GM21619 (cell line): ENCODE measurements around the gene GNG4.
"Not testable (repeated sequence)": the region's sequence is repeated elsewhere in the genome, so short reads cannot be mapped to it uniquely, and the experiment has no call there.

Source experiments
- ATAC-seq: cut with Tn5 transposase; IDR thresholded peaks from one replicate; pipeline ENCODE4 v1.9.1; 2021; ENCODE audit not compliant: unreplicated experiment

GNG4 gene

GRCh38 chr1:235588156-235588555, 61.4 kb downstream of the GNG4 start:
- ATAC-seq: no peak

DNA sequence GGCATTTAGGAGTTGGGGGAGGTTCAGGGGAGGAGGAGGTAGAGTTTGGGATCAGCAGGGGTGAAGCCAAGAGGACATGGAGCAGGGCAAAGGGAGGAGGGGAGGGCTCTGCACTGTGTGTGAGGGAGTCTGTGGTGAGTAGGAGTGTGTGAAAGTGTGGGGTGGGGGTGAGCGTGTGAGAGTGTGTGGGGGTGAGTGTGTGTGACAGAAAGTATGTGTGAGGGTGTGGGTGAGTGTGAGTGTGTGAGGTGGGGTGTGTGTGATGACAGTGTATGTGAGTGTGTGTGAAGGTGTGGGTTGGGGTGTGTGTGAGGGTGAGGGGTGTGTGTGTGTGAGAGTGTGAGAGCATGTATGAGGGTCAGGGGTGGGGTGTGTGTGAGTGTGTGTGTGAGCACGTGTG, 62.6 kb downstream of the GNG4 start:
- ATAC-seq: no peak

GRCh38 chr1:235586413-235586812, 63.2 kb downstream of the GNG4 start:
- ATAC-seq: no peak

DNA sequence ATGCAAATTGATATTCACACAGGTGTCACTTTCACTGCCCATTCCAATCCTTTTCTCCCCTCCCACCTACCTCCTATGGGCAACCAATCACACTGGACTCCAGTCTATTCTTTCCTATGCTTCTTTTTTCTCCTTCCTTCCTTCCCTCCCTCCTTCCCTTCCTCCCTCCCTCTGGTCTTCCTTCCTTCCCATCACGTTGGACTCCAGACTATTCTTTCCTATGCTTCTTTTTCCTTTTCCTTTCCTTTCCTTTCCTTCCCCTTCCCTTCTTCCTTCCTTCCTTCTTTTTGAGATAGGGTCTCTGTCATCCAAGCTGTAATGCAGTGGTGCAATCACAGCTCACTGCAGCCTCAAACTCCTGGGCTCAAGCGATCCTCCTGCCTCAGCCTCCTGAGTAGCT, 64.6 kb downstream of the GNG4 start:
- ATAC-seq: no peak

DNA sequence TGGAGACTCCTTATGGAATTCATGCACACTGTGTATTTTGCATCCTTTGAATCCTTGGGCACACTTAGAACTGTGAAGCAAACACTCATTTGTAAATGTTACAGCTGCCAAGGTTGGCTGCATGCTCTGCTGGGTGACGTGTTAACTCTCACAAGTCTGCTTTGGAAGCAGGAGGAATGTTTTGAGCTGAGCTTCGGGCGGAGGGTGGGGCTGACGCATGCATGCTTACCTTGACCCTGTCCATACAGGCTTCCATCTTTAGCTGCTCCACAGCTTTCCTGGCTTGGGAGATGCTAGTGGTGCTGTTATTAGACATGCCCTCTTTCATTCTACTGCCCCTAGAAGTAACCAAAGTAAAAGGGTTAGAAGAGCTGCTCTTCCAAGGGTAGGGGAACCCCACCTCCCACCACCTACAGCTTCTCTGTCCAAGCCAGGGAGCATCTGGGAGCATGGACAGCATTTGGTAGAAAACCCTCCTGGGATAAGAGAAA, 66.0 kb downstream of the GNG4 start:
- no peak for ATAC-seq

DNA sequence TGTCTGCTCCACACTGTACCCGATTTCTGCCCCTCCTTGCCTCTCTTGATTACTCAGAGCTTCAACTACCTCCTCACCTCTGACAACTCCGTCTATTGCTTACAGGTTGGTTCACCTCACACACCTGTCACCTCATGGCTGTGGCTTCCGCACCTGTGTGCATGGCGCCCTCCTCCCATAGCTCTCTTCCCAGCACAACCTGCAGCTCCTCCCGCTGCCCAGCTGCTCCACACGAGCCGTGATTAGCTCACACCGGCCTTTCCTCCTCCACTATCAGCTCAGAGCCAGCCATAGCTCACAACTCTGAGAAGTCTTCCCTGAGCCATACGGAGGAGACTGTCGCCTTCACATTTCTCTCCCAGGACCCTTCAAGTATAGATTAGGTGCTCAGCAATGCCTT, 67.5 kb downstream of the GNG4 start:
- no peak for ATAC-seq

DNA sequence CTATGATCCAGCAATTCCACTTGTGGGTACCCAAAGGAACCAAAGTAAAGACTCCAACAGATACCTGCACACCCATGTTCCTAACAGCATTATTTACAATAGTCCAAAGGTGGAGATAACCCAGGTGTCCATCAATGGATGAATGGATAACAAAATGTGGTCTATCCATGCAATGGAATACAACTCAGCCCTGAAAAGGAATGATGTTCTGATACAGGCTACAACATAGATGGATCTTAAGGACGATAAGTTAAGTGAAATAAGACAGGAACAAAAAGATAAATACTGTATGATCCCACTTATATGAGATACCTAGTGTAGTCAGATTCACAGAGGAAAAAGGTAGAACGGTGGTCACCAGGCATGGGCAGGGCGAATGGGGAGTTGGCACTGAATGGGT, 69.7 kb downstream of the GNG4 start:
- ATAC-seq: no peak

DNA sequence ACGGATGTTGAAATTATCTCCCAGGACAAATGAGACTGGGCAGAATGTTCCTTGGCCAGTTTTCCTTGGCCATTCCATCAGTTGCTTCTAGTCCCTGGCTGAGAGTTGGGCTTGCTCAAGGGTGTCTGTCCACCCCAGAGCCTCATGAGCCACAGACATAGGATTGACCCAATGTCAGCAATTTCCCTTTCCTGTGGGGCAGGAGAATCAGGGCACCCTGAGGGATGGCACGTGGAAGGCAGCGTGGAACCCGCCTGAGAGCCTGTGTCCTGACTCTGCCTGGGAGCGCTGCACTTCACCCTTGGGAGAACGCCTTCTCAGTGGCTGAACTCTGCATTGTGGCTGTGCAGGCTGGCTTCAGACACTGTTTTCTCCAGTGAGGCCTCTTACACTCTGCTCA, 74.0 kb downstream of the GNG4 start:
- no peak for ATAC-seq

GRCh38 chr1:235573880-235574279, 75.7 kb downstream of the GNG4 start:
- no peak for ATAC-seq

- ATAC-seq: not testable (repeated sequence)
These were observed 76.6 kb downstream of the GNG4 start for GRCh38 chr1:235572971-235573370.

DNA sequence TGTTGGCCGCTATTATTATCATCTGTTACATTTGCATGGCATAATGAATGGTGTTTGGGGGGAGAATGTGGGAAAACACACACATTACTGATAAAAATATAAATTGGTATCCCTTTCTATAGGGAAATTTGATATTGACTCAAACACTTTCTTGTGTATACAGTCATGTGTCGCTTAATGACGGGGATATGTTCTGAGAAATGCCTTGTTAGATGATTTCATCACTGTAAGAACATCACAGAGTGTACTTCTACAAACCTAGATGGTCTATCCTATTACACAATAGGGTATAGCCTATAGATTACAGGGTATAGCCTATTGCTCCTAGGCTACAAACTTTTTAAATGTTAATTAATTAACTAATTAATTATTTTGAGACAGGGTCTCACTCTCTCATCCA, 78.1 kb downstream of the GNG4 start:
- no peak for ATAC-seq

- no peak for ATAC-seq
These were observed 81.6 kb downstream of the GNG4 start for GRCh38 chr1:235567812-235568503.

GRCh38 chr1:235566084-235566483, 83.5 kb downstream of the GNG4 start:
- no peak for ATAC-seq

GRCh38 chr1:235563513-235564061, 86.0 kb downstream of the GNG4 start:
- ATAC-seq: no peak

DNA sequence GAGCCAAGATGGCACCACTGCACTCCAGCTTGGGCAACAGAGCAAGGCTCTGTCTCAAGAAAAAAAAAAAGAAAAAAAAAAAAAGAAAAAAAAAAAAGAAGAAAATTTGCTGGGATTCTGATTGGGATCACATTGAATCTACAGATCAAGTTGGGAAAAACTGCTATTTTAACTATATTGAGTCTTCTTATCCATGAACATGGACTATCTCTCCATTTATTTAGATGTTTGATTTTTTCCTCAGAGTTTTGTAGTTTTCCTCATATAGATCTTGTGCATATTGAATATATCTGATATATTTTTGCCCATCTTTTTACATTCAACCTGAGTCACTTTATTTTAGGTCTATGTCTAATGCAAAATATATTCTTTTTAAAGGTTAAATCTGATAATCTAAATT, 87.0 kb downstream of the GNG4 start:
- no peak for ATAC-seq

GRCh38 chr1:235558621-235559169, 90.9 kb downstream of the GNG4 start:
- no peak for ATAC-seq

DNA sequence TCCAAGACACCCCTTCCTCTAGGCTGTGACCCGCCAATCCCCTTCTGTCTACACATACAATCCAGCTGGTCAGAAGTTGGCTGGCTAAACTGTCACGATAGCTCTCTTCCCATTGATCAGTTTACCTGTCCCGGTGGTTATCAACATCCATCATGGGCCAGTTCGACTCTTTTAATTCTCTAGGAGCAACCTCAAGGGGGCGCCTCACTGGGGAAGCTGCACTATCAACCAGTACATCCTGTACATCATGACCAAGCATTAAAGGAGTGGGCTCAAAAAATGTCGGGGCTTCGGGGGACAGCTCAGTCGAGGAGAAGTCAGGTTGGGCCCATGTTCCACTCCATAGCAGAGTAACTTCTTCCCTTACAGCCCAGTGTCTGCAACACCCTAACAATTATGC, 92.1 kb downstream of the GNG4 start:
- ATAC-seq: no peak

- ATAC-seq: no peak
These were observed 92.8 kb downstream of the GNG4 start for GRCh38 chr1:235556807-235557206.

GRCh38 chr1:235553112-235553551, 96.5 kb downstream of the GNG4 start:
- ATAC-seq: no peak

GRCh38 chr1:235552146-235552716, 97.4 kb downstream of the GNG4 start:
- ATAC-seq: no peak

DNA sequence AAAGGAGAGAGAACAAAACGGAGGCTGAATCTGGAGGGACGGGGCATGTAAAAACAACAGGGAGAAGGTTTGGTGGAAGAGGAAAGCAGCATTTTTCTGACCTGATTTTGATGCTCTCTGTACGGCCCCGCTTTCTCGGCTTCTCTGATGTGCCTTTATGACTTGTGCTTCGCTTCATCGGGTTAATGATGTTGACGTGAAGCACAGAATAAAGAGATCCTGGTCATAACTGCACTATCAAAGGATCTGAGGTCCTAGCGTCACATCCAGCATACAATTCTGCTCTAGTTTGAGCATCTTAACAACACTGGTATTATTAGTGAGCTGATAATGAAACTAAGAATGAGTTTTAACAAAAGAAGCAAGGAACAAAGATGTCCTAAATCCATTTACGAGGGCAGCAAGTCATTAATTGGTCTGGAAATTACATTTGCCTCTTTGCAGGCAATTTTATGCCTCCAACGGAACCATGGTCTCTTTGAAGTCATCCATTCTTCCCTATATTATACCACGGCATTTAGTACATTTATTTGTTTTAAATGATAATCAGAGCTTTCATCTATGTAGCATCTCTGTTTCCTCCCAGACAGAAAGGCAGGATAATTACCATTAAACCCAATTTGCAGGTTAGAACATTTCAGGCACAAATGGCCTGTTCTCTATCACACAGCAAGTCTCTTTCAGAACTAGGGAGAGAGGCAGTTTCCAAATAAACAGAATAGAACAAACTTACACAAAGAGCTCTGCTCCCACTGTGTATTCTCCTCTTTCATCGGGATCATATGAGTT, 100.0 kb downstream of the GNG4 start:
- ATAC-seq: no peak
